ENCODE data around the gene GATAD2B.

The GATAD2B gene

GRCh38 chr1:153922972-153923925, at the start of gene GATAD2B:
GATAD2B (minus strand) TSS chr1:153922972; CDS start chr1:153828347, 94,625 bp downstream.
- in situ Hi-C loops (cut with MboI; ENCODE audit: low sequenced_read_pairs) = no loop called here

DNA sequence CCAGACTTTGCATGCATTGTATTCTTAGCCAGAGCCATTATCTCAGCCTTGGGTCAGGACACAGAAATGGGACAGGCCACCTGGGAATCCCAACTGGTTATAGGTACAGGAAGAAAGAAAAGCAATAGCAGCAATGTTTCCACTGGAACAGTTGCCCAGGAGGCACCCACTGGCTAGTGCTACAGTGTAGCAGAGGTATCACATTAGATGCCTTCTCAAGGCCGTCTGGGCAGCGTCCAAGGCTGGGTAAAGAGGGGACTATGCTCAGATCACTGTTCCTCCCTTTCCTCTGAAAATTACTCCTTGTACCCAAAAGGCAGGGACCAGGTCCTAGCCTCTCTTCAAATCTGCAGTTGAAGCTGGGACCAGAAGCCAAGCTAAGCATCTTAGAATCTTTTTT, 47.6 kb upstream of the GATAD2B start:
- in situ Hi-C loops (cut with MboI; ENCODE audit: low sequenced_read_pairs) = no loop called here

DNA sequence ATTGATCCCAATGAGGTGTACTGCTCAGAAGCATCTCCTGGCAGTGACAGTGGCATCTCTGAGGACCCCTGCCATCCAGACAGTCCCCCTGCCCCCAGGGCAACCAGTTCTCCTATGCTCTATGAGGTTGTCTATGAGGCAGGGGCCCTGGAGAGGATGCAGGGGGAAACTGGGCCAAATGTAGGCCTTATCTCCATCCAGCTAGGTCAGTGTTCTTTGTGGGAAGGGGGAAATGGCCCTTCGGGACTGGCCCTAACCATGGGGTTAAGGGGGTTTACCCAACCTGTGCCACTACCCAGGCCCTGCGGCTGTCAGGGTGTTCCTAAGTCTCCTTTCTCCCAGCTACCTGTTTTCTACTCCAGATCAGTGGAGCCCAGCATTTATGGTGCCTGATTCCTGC, 46.2 kb upstream of the GATAD2B start:
- in situ Hi-C loops (cut with MboI; ENCODE audit: low sequenced_read_pairs) = no loop called here

GRCh38 chr1:153968408-153968807, 45.6 kb upstream of the GATAD2B start:
- in situ Hi-C loops (cut with MboI; ENCODE audit: low sequenced_read_pairs) = no loop called here

DNA sequence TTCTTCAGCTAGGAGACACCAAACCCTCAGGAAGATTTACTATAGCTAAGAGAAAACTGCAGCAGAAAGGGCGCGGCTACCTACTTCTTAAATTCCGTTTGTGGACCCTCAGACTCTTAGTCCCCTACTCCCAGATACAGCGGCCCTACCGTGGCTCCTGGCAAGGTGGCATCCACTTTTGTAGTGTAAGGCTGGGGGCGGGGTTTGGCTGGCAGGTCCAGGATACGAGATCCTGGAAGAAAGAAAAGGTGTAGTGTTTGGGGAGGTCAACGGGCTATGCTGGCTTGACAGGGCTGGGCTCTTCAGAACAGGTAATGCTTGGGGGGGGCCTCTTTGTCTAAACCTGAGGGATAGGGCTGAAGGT, 45.2 kb upstream of the GATAD2B start:
- in situ Hi-C loops (cut with MboI; ENCODE audit: low sequenced_read_pairs) = no loop called here

DNA sequence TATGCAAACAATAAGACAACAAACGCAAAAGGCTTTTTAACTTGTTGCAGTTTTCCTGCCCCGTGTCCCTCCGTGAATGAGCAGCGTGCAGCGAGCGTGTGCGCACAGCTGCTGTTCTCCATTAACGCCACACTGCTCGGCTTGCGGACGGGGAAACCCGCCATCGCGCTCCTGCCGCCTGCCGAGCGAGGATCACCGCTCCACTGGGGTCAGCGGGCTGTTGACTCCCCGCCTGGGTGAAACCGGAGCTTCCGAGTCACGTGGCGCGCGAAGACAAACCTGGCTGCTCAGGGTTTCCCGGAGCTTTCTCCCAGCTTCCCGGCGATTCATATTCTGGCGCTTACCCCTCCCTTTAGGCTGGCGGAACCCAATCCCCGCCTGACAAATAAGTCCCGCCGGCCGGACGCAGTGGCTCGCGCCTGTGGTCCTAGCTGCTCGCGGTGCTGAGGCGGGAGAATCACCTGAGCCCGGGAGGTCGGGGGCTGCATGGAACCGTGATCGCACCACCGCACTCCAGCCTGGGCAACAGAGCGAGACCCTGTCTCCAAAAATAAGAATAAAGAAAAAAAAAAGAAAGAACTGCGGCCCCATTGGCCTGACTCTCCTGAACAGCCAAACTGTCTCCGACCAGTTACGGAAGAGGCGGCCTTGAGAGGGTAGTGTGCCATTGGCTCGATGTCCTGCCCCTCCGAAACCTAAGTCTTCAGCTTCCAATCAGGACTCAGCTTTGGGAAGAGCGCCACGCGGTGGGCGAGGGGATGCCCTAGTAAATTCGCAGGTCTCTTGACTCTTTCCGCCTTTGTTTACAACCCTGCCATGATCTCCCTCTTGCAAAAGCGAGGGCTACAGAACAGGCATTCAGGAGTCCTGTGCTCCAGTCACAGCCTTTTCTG, 44.6 kb upstream of the GATAD2B start, which contains the start of gene CREB3L4:
CREB3L4 (plus strand) TSS at position 796 of the 893 bp plus-strand sequence. CDS start 624 bp downstream, outside the sequence.
- in situ Hi-C loops (cut with MboI; ENCODE audit: low sequenced_read_pairs) = no loop called here

DNA sequence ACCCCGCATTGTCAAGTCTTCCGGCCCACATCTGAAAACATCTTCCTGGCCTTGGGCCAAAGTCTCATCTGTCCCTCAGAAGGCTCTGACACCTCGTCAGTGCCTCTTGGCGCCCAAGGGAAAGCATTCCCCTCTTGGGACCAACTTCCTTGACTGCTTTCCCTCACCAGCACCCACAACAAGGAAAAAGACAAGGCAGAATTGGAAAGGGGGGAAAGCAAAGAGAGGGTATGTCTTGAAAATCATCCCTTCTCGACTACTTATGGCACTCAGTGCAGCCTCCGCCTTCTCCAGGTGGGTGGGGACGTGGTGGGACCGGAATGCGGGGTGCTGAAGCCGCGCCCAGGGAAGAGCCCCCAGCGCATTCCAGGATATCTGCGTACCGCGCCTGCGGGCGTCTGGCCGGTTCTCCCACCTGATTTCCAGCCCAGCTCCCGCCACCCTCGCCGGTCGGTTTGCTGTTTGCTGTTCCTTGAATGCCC, 41.1 kb upstream of the GATAD2B start:
- in situ Hi-C loops (cut with MboI; ENCODE audit: low sequenced_read_pairs) = no loop called here

DNA sequence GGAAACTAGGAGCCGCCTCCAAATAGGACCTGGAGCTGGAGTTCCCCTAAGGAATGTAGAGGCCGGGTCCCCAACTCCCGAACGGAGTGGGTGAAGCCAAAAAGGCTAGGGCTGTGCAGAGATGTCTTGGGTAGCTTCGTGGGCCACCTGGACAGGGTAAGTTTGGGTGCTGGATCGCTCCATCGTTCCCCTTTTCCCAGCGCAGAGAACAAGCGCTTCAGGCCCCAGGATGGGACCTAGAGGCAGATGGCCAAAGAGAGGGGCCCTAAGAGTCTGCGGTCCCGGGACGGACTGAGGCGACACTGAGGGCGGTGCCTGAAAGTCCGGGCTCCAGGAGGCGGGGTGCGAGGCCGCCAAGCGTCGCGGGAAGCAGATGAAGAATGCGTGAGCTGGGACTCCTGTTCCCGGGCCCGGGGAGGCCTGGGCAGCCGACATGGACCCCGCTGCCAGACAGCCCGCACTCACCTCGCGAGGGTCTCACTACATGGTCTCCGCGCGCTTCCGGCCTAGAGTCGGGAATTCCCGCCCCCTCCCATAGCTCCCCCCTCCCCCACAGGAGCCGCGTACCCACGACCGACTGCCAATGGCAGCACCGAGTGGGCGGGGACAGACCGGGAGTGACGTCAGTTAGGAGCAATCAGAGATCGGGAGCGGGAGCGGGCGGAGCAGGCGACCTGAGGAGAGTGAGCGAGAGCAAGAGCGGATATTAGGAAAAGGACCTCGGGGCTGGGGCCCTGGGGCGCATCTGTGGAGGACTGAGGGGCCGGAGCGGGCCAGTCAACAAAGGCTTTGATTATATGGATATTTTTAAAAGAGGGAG, 40.5 kb upstream of the GATAD2B start, which contains the start of gene SLC39A1:
SLC39A1 (minus strand) TSS at position 508 of the 820 bp plus-strand sequence. CDS start 822 bp downstream, outside the sequence.
- in situ Hi-C loops (cut with MboI; ENCODE audit: low sequenced_read_pairs) = no loop called here

GRCh38 chr1:153962088-153963029, 39.6 kb upstream of the GATAD2B start:
- in situ Hi-C loops (cut with MboI; ENCODE audit: low sequenced_read_pairs) = no loop called here

DNA sequence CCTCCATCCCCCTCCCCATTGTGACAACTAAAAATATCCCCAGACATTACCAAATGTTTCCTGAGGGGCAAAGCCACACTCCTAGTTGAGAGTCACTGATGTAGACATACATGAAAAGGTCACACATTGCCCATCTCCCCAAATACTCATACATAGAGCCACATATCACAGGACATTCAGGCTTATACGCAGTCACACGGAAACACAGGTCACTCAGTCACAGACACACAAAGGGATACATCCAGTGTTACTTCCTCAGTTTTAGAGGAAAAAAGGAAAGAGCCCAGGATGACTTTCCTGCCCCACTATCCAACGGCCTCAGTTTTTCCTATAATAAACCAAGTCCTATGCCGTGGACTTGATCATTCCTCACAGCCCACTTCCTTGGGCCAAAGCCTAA, 38.6 kb upstream of the GATAD2B start:
- in situ Hi-C loops (cut with MboI; ENCODE audit: low sequenced_read_pairs) = no loop called here

GRCh38 chr1:153960206-153960605, 37.4 kb upstream of the GATAD2B start:
- in situ Hi-C loops (cut with MboI; ENCODE audit: low sequenced_read_pairs) = no loop called here

DNA sequence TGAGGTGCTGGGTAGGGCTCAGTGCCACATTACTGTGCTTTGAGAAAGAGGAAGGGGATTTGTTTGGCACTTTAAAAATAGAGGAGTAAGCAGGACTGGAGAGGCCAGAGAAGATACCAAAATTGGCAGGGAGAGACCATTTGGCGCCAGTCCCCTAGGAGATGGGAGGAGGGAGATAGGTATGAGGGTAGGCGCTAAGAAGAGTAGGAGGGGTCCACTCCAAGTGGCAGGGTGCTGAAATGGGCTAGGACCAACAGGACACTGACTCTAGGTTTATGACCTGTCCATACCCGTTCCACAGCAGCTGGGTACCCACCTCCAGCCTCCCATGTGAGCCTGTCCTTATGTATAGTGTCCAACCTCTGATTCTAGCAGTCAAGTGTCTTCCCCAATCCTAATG, 36.7 kb upstream of the GATAD2B start:
- in situ Hi-C loops (cut with MboI; ENCODE audit: low sequenced_read_pairs) = no loop called here

DNA sequence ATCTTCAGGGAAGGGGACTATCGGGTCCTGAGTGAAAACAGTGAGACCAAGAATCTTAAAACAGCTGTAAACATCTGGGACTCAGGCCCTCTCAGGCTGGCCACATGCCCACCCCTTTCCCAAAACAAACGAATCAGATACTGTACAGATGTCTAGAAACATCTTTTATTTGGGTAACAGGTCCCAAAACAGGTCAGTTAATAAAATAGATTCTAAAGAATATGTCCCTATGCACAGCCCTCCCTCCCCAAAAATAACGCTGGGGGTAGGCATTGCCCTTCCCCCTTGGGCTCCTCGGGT, 36.1 kb upstream of the GATAD2B start:
- in situ Hi-C loops (cut with MboI; ENCODE audit: low sequenced_read_pairs) = no loop called here

DNA sequence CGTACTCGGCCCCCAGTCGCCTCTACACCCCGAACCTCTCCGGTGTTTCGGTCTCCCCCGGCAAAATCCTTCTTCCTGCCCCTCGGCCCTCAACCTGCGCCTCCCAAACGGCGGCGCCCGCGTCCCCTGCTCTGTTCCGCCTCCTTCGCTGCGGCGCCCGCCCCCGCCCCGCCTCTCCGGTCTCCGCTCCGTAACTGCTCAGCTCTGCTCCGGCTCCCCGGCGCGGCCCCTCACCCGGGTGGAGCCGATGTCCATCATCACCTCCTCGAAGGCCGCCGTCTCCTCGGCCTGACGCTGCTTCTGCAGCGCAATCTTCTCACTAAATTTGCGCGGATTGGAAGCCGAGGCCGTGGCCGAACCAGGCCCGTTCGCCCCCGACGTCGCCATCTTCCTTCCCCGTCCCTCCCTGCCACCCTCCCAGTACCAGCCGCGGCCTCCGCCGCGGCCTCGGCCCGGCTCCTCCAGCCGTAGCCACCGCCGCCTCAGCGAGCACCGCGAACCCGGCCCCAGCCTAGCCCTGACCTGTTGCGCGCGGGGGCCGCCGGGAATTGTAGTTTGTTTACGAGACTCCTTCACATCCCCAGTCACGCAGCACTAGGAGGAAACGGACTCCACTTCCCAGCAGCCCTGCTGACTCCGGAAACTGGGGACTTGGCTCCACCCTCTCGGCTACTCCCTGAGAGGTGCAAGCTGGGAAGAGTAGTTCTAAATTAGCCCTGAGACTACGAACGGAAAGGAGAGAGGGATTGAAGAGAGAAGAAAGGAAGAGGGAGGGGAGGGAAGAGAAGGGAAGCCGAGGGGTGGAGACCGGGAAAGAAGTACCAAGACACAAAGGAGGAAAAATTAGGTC, 35.6 kb upstream of the GATAD2B start, which contains the start of gene CRTC2:
CRTC2 (minus strand) TSS at position 502 of the 850 bp plus-strand sequence; CDS start at position 387, 115 bp downstream.
- in situ Hi-C loops (cut with MboI; ENCODE audit: low sequenced_read_pairs) = no loop called here

DNA sequence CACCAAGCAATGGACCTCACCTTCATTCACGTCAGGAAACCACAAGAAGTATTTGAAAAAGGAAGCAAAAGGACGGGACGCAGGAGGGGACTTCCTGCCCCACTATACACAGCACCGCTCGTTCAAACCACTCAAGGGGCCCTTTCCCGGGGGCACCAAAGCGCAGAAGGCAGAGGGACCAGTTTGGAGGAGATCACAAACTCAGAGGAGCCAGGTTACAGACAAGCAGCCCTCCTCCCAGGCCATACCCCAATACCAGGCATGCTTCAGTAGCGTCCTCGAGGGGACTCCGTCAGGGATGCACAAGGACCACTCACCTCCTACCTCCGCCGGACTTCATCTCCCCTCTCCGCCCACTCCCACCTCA, 35.0 kb upstream of the GATAD2B start:
- in situ Hi-C loops (cut with MboI; ENCODE audit: low sequenced_read_pairs) = no loop called here

DNA sequence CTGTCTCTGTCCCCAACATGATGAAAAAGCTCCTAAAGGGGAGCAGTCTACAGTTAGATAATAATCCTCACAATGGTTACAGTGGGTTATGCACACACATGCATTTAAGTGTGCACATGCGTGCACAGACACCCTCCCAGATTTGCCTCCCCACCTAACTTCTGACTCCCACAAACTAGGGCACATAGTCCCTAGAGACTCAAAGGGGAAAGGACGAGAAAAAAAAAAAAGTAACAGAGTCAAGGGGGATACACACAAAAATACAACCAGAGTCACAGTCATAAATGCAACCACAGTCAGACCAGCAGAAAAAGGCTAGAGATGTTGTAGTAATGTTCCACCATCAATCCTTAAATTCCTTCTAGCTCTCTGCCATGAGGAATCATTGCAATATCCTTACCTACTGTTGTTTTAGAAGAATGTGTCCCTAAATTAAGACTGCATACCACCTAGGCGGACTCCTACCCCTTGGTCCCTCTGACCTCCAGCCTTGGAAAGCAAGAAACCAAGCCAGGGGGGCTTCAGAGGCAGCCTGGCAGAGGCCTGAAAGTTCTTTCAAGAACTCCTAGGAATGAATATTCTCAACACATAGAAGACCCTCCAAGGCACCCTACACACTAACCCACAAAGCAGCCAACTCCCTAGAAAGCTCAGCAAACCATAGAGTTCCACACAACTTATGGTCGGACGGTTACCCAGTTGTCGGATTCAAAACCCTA, 34.4 kb upstream of the GATAD2B start:
- in situ Hi-C loops (cut with MboI; ENCODE audit: low sequenced_read_pairs) = no loop called here

- in situ Hi-C loops (cut with MboI; ENCODE audit: low sequenced_read_pairs) = no loop called here
Observed at GRCh38 chr1:153954826-153955225, 32.1 kb upstream of the GATAD2B start.

DNA sequence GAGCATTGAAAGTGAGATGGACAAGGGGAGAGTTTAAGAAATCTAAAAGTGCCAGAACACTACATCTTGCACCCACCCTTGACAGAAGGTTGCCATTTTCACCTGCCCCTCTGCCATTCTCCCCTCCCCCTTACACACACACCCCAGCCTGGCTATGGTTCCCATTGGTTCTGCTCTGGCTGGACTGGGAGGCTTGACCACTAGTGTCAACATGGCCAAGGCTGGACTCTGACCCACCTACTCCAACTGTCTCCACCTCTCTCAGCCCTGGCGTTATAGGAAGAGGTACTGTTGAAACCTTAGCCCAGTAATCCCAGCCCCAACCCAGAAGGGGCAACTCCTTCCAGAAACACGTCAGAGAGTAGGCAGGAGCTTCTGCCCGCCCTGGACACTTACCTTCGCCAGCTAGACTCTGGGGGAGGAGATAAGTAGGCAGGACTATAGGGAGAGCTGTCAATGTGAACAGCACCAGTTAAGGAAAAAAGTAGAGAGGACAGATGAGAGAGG, 31.1 kb upstream of the GATAD2B start:
- in situ Hi-C loops (cut with MboI; ENCODE audit: low sequenced_read_pairs) = no loop called here
